Measurements from ENCODE around the gene IFT122. TPM values are rescaled to one million over a fixed set of nuclear protein-coding genes. Genes with fewer than 3 reads are reported as not detected.

IFT122 gene
- total RNA-seq, 1 donor from 2014 or later: 41.6 TPM

DNA sequence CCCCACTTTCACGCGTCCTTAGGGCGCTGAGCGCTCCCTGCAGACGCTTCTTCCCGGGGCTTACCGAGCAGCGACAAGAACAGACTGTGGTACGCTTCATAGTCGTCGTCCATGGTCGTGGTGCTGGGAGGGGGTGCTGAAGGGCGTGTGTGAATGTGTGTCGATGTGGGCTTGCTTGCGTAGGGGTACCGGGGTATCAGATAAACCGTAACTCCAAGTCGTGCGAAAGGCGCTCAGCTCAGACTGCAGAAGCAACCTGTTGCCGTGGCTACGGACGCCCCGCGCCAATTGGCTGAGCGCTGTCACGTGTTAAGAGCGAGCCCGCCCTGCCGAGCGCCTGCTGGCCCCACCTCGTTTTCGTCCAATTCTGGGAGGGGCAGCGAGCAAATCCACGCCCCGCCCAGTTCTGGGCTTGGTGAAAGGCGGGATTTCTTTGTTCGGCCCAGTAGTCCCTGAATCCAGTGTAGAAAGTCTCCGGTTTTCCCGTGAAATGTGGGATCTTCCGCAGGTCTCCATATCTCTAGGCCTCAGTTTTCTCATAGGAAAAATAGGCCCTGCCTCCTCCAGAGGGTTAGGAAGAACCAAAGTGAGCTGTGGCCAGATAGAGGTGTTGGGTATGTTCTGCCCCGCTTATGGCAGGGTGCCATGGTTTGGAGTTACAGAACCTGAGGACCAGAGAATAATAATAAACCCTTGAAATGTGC, 11.5 kb upstream of the IFT122 start, which contains the start of gene EFCAB12:
EFCAB12 (minus strand) TSS at position 261 of the 704 bp plus-strand sequence; CDS start at position 113, 148 bp downstream.
- Mint-ChIP-seq H3K4me1 (ENCODE audit: unreplicated experiment) (peaks cover 29% of the 10 kb centered on the region), H3K36me3 (peaks cover 5% of the 10 kb centered on the region), H3K27me3 (peaks cover 12% of the 10 kb centered on the region), H3K9me3 (no peaks in the 10 kb centered on the region), H3K4me3 (peak within 1 kb of the TSS; percentile 93), H3K27ac (peak within 1 kb of the TSS; percentile 88)
- TF ChIP-seq, protein P1, sequence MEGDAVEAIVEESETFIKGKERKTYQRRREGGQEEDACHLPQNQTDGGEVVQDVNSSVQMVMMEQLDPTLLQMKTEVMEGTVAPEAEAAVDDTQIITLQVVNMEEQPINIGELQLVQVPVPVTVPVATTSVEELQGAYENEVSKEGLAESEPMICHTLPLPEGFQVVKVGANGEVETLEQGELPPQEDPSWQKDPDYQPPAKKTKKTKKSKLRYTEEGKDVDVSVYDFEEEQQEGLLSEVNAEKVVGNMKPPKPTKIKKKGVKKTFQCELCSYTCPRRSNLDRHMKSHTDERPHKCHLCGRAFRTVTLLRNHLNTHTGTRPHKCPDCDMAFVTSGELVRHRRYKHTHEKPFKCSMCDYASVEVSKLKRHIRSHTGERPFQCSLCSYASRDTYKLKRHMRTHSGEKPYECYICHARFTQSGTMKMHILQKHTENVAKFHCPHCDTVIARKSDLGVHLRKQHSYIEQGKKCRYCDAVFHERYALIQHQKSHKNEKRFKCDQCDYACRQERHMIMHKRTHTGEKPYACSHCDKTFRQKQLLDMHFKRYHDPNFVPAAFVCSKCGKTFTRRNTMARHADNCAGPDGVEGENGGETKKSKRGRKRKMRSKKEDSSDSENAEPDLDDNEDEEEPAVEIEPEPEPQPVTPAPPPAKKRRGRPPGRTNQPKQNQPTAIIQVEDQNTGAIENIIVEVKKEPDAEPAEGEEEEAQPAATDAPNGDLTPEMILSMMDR (conservative IDR thresholded peaks at IDR 0.05): no peak
- peak; percentile 96 for DNase-seq (ENCODE audit: extremely low spot score, unreplicated experiment)

DNA sequence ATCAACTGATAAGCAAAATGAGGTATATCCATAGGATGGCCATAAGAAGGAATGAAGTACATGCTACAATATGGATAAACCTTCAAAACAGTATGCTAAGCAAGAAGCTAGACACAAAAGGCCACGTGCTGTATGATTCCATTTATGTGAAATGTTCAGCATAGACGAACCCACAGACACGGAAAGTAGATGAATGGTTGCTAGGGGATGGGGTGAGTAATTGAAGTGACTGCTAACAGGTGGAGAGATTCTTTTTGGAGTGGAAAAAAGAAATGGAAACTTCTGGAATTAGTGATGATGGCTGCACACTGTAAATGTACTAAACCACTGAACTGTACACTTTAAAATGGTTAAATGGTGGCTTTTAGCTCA, 11.0 kb upstream of the IFT122 start:
- Mint-ChIP-seq H3K36me3 (peaks cover 10% of the 10 kb centered on the region), H3K4me1 (ENCODE audit: unreplicated experiment) (peaks cover 26% of the 10 kb centered on the region), H3K4me3 (peak overlapping the region; percentile 93), H3K9me3 (no peaks in the 10 kb centered on the region), H3K27ac (peak overlapping the region; percentile 88), H3K27me3 (peaks cover 12% of the 10 kb centered on the region)
- DNase-seq (ENCODE audit: extremely low spot score, unreplicated experiment): no peak
- TF ChIP-seq, protein P1 (conservative IDR thresholded peaks at IDR 0.05): no peak

DNA sequence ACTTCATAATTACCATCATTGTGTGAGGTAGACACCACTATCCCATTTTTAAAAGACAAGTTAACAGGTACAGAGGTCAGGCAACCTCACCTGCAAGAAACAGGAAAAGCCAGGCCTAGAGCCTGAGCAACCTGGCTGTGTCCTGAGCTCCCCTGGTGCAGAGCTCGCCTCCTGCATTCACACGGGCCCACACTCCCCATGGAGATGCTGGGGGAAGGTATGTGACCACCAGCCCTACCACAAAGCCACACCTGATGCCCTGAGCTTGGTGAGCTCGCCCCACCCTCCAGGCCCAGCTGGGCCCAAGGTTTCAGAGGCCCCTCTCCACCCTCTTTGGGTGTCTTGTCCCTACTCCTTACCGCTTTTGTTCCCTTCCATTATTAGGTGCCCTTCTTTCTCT, 10.4 kb upstream of the IFT122 start:
- Mint-ChIP-seq H3K4me1 (ENCODE audit: unreplicated experiment) (peaks cover 25% of the 10 kb centered on the region), H3K27ac (peak overlapping the region; percentile 88), H3K27me3 (peaks cover 12% of the 10 kb centered on the region), H3K36me3 (peaks cover 13% of the 10 kb centered on the region), H3K9me3 (no peaks in the 10 kb centered on the region), H3K4me3 (peak overlapping the region; percentile 93)
- DNase-seq (ENCODE audit: extremely low spot score, unreplicated experiment): no peak
- TF ChIP-seq, protein P1 (conservative IDR thresholded peaks at IDR 0.05): no peak

DNA sequence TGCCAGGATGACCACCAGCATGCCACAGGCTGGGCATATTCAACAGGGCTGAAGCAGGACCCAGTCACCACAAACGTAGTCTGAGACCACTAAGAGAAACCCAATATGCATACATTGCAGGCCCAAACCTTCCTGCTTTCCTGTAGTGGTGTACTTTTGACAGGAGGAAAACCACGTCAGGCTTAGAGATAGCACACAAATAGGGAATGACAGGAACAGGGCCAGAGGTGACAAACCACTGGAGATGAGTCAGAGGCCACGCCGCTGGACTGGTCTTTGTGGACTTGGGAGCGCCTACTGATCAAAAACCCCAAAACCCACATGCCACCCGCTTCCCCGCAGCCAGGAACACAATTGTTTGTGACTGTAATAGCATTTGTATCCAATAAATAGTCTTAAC, 8.0 kb upstream of the IFT122 start:
- Mint-ChIP-seq H3K27me3 (peaks cover 6% of the 10 kb centered on the region), H3K9me3 (no peaks in the 10 kb centered on the region), H3K4me1 (ENCODE audit: unreplicated experiment) (peaks cover 41% of the 10 kb centered on the region), H3K36me3 (peaks cover 19% of the 10 kb centered on the region), H3K4me3 (no peak overlapping the region), H3K27ac (peak overlapping the region; percentile 43)
- no peak for DNase-seq (ENCODE audit: extremely low spot score, unreplicated experiment)
- TF ChIP-seq, protein P1 (conservative IDR thresholded peaks at IDR 0.05): no peak

GRCh38 chr3:129432671-129433070, 7.4 kb upstream of the IFT122 start:
- peaks cover 40% of the 10 kb centered on the region for H3K4me1 Mint-ChIP-seq (ENCODE audit: unreplicated experiment)
- no peak for DNase-seq (ENCODE audit: extremely low spot score, unreplicated experiment)
- no peak overlapping the region for H3K4me3 Mint-ChIP-seq
- TF ChIP-seq, protein P1 (conservative IDR thresholded peaks at IDR 0.05): no peak
- no peaks in the 10 kb centered on the region for H3K9me3 Mint-ChIP-seq
- H3K27me3 Mint-ChIP-seq: peaks cover 4% of the 10 kb centered on the region
- peaks cover 19% of the 10 kb centered on the region for H3K36me3 Mint-ChIP-seq
- H3K27ac Mint-ChIP-seq: no peak overlapping the region

Data from type B pancreatic cell (in vitro differentiated cells).